H9 (cell line): Measurements from ENCODE around the gene TMEM60. TPM values are rescaled to one million over a fixed set of nuclear protein-coding genes. Genes with fewer than 3 reads are reported as not detected.

Source experiments
- DNase-seq: peaks from one replicate; pipeline ENCODE4 v3.0.0-alpha.2; 2017
- H2AFZ ChIP-seq: one replicate; pipeline ENCODE4 v1.6.1; 2013; ENCODE audit warnings: mild to moderate bottlenecking, low read length, control low read depth, moderate library complexity
- H2AK5ac ChIP-seq: 2 replicates; pipeline ENCODE4 v1.6.1; 2013; ENCODE audit warnings: low read length, control low read depth, mixed read lengths; ENCODE audit not compliant: insufficient read length
- H2BK120ac ChIP-seq: one replicate; pipeline ENCODE4 v1.6.1; 2013; ENCODE audit warnings: low read depth, mild to moderate bottlenecking, low read length, control low read depth, inconsistent platforms; ENCODE audit not compliant: poor library complexity, severe bottlenecking
- H2BK12ac ChIP-seq: 2 replicates; pipeline ENCODE4 v1.6.1; 2013; ENCODE audit warnings: low read length, control low read depth, mixed read lengths, low read depth; ENCODE audit not compliant: insufficient read length
- H2BK15ac ChIP-seq: 2 replicates; pipeline ENCODE4 v1.6.1; 2013; ENCODE audit warnings: low read depth, low read length, control low read depth
- H2BK20ac ChIP-seq: one replicate; pipeline ENCODE4 v1.6.1; 2013; ENCODE audit warnings: low read depth, mild to moderate bottlenecking, low read length, control low read depth, inconsistent platforms; ENCODE audit not compliant: poor library complexity, severe bottlenecking
- H2BK5ac ChIP-seq: 2 replicates; pipeline ENCODE4 v1.6.1; 2013; ENCODE audit warnings: low read length, control low read depth, mixed read lengths; ENCODE audit not compliant: insufficient read length
- H3K14ac ChIP-seq: 2 replicates; pipeline ENCODE4 v1.6.1; 2013; ENCODE audit warnings: low read length, control low read depth; ENCODE audit not compliant: insufficient read depth
- H3K18ac ChIP-seq: 2 replicates; pipeline ENCODE4 v1.6.1; 2013; ENCODE audit warnings: low read depth, mild to moderate bottlenecking, mixed read lengths, low read length, control low read depth; ENCODE audit not compliant: insufficient read length
- H3K23ac ChIP-seq: 2 replicates; pipeline ENCODE4 v1.6.1; 2013; ENCODE audit warnings: low read length, control low read depth, mixed read lengths, low read depth; ENCODE audit not compliant: insufficient read length
- H3K23me2 ChIP-seq: 2 replicates; pipeline ENCODE4 v1.6.1; 2013; ENCODE audit warnings: low read depth, mild to moderate bottlenecking, mixed read lengths, low read length, control low read depth; ENCODE audit not compliant: insufficient read length, poor library complexity, severe bottlenecking
- H3K27ac ChIP-seq: 2 replicates; pipeline ENCODE4 v1.5.1; 2013; ENCODE audit warnings: low read length, control low read depth, mixed read lengths, low read depth; ENCODE audit not compliant: insufficient read length
- H3K27me3 ChIP-seq: 2 replicates; pipeline ENCODE4 v1.6.1; 2013; ENCODE audit warnings: low read length, control low read depth, inconsistent platforms; ENCODE audit not compliant: insufficient read depth
- H3K4ac ChIP-seq: 2 replicates; pipeline ENCODE4 v1.6.1; 2013; ENCODE audit warnings: low read depth, mild to moderate bottlenecking, control low read depth, inconsistent platforms, low read length, moderate library complexity
- H3K4me1 ChIP-seq: 2 replicates; pipeline ENCODE4 v1.6.1; 2013; ENCODE audit warnings: low read length, control low read depth, inconsistent platforms; ENCODE audit not compliant: insufficient read depth
- H3K4me2 ChIP-seq: 2 replicates; pipeline ENCODE4 v1.6.1; 2013; ENCODE audit warnings: low read length, control low read depth, mixed read lengths; ENCODE audit not compliant: insufficient read length, insufficient read depth
- H3K56ac ChIP-seq: 2 replicates; pipeline ENCODE4 v1.6.1; 2013; ENCODE audit warnings: low read depth, mild to moderate bottlenecking, mixed read lengths, low read length, control low read depth; ENCODE audit not compliant: insufficient read length
- H3K79me1 ChIP-seq: 2 replicates; pipeline ENCODE4 v1.6.1; 2013; ENCODE audit warnings: low read depth, mild to moderate bottlenecking, moderate library complexity, low read length, control low read depth, inconsistent platforms; ENCODE audit not compliant: insufficient read depth, poor library complexity, severe bottlenecking
- H3K79me2 ChIP-seq: 2 replicates; pipeline ENCODE4 v1.6.1; 2013; ENCODE audit warnings: low read length, control low read depth, inconsistent platforms; ENCODE audit not compliant: insufficient read depth
- H3K9ac ChIP-seq: 2 replicates; pipeline ENCODE4 v1.6.1; 2013; ENCODE audit warnings: low read length, control low read depth, mixed read lengths; ENCODE audit not compliant: insufficient read length; ENCODE audit errors: extremely low read depth
- H3K9me3 ChIP-seq: one replicate; pipeline ENCODE4 v1.6.1; 2013; ENCODE audit warnings: low read depth, low read length, inconsistent platforms; ENCODE audit not compliant: control insufficient read depth
- H3T11ph ChIP-seq: one replicate; pipeline ENCODE4 v1.6.1; 2013; ENCODE audit warnings: mild to moderate bottlenecking, low read length, control low read depth, inconsistent platforms
- H4K20me1 ChIP-seq: one replicate; pipeline ENCODE4 v1.6.1; 2013; ENCODE audit not compliant: control insufficient read depth, insufficient read length, insufficient read depth
- H4K5ac ChIP-seq: 2 replicates; pipeline ENCODE4 v1.6.1; 2013; ENCODE audit warnings: low read depth, mild to moderate bottlenecking, mixed read lengths, low read length, control low read depth; ENCODE audit not compliant: insufficient read length
- H4K8ac ChIP-seq: replicated peaks from 2 replicates; pipeline ENCODE4 v1.6.1; 2013; ENCODE audit warnings: low read length, control low read depth, mixed read lengths, low read depth; ENCODE audit not compliant: insufficient read length
- H4K91ac ChIP-seq: 2 replicates; pipeline ENCODE4 v1.6.1; 2013; ENCODE audit warnings: low read depth, mild to moderate bottlenecking, moderate library complexity, mixed read lengths, low read length, control low read depth; ENCODE audit not compliant: insufficient read length
- H3K27ac Mint-ChIP-seq, 3 experiments: 2 replicates in 2 of 3; 3 replicates in 1 of 3; pipeline ENCODE4 v1.8.0; 2020 to 2021; ENCODE audit warnings: mixed read lengths in 3 of 3, mild to moderate bottlenecking in 1 of 3, moderate library complexity in 1 of 3
- H3K27me3 Mint-ChIP-seq: 2 replicates; pipeline ENCODE4 v1.8.0; 2021; ENCODE audit warnings: low read depth, mild to moderate bottlenecking, moderate library complexity, mixed read lengths
- H3K36me3 Mint-ChIP-seq, 3 experiments: 2 replicates in 2 of 3; 3 replicates in 1 of 3; pipeline ENCODE4 v1.8.0; 2020 to 2021; ENCODE audit warnings: low read depth in 3 of 3, mixed read lengths in 3 of 3; ENCODE audit not compliant: insufficient read depth in 1 of 3
- H3K4me1 Mint-ChIP-seq, 2 experiments: 2 replicates each; pipeline ENCODE4 v1.8.0; 2020; ENCODE audit warnings: mixed read lengths in 2 of 2
- H3K4me3 Mint-ChIP-seq, 2 experiments: 2 replicates in 1 of 2; 3 replicates in 1 of 2; pipeline ENCODE4 v1.8.0; 2020 to 2021; ENCODE audit warnings: mild to moderate bottlenecking in 2 of 2, mixed read lengths in 2 of 2, moderate library complexity in 1 of 2
- H3K9me3 Mint-ChIP-seq, 2 experiments: 2 replicates in 1 of 2; 3 replicates in 1 of 2; pipeline ENCODE4 v1.8.0; 2020; ENCODE audit warnings: mild to moderate bottlenecking in 2 of 2, mixed read lengths in 2 of 2, moderate library complexity in 1 of 2
- WGBS: extraction: QIAGEN DNeasy Blood & Tissue Kit; methylation state at CpG from one replicate; pipeline ENCODE4 v1.1.7; 2013; ENCODE audit warnings: missing lambda C conversion rate, low lambda C conversion rate, mixed read lengths; ENCODE audit not compliant: insufficient read length; ENCODE audit errors: extremely low coverage; 5-methylcytosine and 5-hydroxymethylcytosine counted together
- total RNA-seq: library from RNA; stranded (reverse); gene quantifications from 2 replicates; pipeline ENCODE4 v1.2.1, GENCODE V29; 2021
- TF ChIP-seq, protein P1 (sequence below): fragments of 200-600 bp; sonication (generic); conservative IDR thresholded peaks from 3 replicates; pipeline ENCODE4 v1.8.0; 2021; ENCODE audit warnings: antibody characterized with exemption, mild to moderate bottlenecking

The TMEM60 gene
- total RNA-seq, 1 experiment from 2014 or later, result 14.3 TPM

DNA sequence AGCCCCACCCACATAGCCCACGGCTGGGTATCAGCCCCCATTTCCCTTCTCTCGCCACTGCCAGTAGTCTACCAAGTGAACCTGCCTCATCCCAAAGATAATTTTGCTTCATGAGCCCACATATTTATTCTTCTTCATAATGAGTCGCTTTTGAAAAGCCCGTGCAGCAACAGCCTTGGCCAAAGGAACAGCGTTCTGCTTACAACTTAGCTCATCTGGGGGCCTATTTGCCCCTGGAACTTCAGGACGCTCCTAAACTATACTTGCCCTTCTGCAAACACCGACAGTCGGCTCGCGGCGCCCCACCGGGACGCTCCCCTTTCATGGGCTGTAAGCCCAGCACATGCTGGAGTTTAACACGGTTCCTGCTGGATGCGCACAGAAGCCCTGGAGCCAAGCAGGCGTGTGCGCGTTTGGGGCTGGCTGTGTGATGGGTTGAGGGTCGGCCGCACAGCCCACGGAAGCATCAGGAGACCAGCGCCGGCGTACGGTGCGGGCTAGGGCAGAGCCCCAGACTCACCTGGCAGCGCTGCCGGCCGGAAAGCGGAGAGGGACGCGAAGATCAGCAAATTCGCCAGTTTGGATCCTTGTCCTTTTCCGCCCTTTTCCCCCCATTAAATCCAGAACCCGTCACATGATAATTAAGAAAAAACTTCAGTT is 370 bp downstream of the TMEM60 start:
- Mint-ChIP-seq H3K9me3 (no peaks in the 10 kb centered on the region), H3K4me1 (peaks cover 25 to 26% of the 10 kb centered on the region in 2 experiments), H3K36me3 (peaks cover 5 to 14% (median 10%) of the 10 kb centered on the region in 3 experiments; a peak in 6 of 7 replicates), H3K4me3 (peak overlapping the region; percentile 93 to 95), H3K27me3 (no peaks in the 10 kb centered on the region), H3K27ac (peak overlapping the region; percentile 93 to 98 (median 94))
- Histone ChIP-seq H3K18ac (peak overlapping the region; percentile 43), H3K23me2 (peaks cover 5% of the 10 kb centered on the region), H2BK5ac (no peak overlapping the region), H4K5ac (no peak overlapping the region), H2AFZ (no peak overlapping the region), H3K79me1 (no peaks in the 10 kb centered on the region), H2BK120ac (no peak overlapping the region), H4K20me1 (no peaks in the 10 kb centered on the region), H3K23ac (no peak overlapping the region), H4K8ac (no peak overlapping the region), H3K4ac (no peak overlapping the region), H2BK15ac (no peak overlapping the region), H3T11ph (no peak overlapping the region), H3K14ac (peak overlapping the region; percentile 74; the same call in 1 of the 2 replicates), H3K27ac (no peak overlapping the region), H3K27me3 (no peaks in the 10 kb centered on the region), H2AK5ac (no peak overlapping the region), H3K79me2 (peaks cover 9% of the 10 kb centered on the region; the same call in 1 of the 2 replicates), H3K9me3 (no peaks in the 10 kb centered on the region), H2BK12ac (no peak overlapping the region), H3K4me1 (no peaks in the 10 kb centered on the region), H3K4me2 (peak overlapping the region; percentile 93), H2BK20ac (no peak overlapping the region), H3K56ac (no peak overlapping the region), H3K9ac (peak overlapping the region; percentile 80), H4K91ac (no peak overlapping the region)
- WGBS, result no CpG with 5 or more reads among the region's 35 CpGs
- no peak for DNase-seq
- TF ChIP-seq, protein P1, sequence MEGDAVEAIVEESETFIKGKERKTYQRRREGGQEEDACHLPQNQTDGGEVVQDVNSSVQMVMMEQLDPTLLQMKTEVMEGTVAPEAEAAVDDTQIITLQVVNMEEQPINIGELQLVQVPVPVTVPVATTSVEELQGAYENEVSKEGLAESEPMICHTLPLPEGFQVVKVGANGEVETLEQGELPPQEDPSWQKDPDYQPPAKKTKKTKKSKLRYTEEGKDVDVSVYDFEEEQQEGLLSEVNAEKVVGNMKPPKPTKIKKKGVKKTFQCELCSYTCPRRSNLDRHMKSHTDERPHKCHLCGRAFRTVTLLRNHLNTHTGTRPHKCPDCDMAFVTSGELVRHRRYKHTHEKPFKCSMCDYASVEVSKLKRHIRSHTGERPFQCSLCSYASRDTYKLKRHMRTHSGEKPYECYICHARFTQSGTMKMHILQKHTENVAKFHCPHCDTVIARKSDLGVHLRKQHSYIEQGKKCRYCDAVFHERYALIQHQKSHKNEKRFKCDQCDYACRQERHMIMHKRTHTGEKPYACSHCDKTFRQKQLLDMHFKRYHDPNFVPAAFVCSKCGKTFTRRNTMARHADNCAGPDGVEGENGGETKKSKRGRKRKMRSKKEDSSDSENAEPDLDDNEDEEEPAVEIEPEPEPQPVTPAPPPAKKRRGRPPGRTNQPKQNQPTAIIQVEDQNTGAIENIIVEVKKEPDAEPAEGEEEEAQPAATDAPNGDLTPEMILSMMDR, result no peak
